Stimulated activated CD4-positive, alpha-beta T cell treated with anti-CD3 and anti-CD28 coated beads, Interleukin-4, amount 100 ng/mL, for 1 hour (primary cell): Measurements from ENCODE around the gene PRXL2A.
"Not testable (repeated sequence)": the region's sequence is repeated elsewhere in the genome, so short reads cannot be mapped to it uniquely, and the experiment has no call there.

ENCODE experiments used
- DNase-seq: peaks from one replicate; pipeline ENCODE4 v3.0.0-alpha.2; 2020

PRXL2A gene, protein sequence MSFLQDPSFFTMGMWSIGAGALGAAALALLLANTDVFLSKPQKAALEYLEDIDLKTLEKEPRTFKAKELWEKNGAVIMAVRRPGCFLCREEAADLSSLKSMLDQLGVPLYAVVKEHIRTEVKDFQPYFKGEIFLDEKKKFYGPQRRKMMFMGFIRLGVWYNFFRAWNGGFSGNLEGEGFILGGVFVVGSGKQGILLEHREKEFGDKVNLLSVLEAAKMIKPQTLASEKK

DNA sequence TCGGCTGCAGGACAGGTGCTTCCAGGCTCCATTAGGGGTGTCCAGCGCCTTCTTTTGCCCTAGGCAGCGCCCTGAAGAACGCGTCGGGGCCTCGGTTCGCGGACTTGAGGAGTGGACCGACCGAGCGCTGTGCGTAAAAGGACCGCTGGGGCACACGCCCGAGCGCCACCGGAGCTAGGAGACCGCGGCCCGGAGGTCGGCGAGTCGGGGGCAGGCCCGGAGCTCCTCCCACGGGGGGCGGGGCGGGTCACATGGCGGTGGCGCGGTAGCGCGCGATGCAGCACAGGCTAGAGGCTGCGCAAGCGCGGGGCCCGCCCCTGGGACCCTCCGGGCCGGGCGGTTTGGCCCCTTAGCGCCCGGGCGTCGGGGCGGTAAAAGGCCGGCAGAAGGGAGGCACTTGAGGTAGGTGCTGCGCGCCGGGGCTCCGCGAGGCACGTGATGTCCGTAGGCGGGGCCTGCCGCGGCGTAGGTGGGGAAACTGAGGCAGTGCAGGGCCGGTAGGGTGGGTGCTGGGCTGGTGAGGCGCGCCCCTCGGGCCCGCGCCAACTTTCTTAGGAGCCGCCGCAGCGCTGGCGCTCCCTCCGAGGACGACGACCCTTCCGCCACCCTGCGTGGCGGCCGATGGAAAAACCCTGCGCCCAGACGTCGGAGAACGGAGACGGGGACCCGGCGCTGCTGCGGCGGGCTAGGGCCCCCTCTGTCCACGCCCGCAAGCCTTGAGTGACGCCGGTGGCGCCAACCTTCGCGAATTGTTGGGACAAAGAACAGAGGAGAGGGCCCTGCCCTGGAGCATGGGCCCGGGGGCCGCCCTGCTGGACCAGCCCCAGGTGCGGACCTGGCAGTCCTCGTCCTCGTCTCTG, at the start of gene PRXL2A:
Gene PRXL2A, plus strand, starts transcription at position 310 of the 860 bp plus-strand sequence. CDS start 11,917 bp downstream, outside the sequence.
- peak; percentile 87 for DNase-seq

DNA sequence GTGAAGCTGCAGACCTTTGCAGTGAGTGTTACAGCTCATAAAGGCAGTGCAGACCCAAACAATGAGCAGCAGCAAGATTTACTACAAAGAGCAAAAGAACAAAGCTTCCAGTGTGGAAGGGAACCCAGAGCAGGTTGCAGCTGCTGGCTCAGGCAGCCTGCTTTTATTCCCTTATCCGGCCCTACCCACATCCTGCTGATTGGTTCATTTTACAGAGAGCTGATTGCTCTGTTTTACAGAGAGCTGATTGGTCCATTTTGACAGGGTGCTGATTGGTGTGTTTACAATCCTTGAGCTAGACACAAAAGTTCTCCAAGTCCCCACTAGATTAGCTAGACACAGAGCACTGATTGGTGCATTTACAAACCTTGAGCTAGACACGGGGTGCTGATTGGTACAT, 49.4 kb upstream of the PRXL2A start:
- DNase-seq: not testable (repeated sequence)

GRCh38 chr10:80359644-80360043, 48.7 kb upstream of the PRXL2A start:
- DNase-seq: no peak

- DNase-seq: no peak
Observed at GRCh38 chr10:80365510-80365909, 42.8 kb upstream of the PRXL2A start.

GRCh38 chr10:80371467-80371866, 36.9 kb upstream of the PRXL2A start:
- DNase-seq: no peak

GRCh38 chr10:80372675-80373074, 35.7 kb upstream of the PRXL2A start:
- no peak for DNase-seq

GRCh38 chr10:80373502-80373901, 34.8 kb upstream of the PRXL2A start:
- DNase-seq: no peak

DNA sequence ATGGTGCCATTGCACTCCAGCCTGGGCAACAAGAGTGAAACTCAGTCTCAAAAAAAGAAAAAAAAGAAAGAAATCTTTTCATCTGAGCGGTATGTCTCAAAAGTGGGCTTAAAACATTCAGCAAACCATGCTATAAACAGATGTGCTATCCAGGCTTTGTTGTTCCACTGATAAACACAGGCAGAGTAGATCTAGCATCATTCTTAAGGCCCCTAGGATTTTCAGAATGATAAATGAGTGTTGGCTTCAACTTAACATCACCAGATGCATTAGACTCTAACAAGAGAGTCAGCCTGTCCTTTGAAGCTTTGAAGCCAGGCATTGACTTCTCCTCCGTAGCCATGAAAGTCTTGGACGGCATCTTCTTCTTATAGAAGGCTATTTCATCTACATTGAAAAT, 28.6 kb upstream of the PRXL2A start:
- DNase-seq: no peak

DNA sequence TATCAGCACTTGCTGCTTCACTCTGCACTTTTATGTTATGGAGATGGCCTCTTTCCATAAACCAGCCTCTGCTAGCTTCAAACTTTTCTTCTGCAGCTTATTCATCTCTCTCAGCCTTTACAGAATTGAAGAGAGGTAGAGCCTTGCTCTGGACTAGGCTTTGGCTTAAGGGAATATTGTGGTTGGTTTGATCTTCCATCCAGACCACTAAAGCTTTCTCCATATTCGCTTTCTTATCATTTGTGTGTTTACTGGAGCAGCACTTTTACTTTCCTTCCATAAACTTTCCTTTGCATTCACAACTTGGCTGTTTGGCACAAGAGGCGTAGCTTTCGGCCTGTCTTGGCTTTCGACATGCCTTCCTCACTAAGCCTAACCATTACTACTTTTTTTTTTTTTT, 28.2 kb upstream of the PRXL2A start:
- DNase-seq: no peak

DNA sequence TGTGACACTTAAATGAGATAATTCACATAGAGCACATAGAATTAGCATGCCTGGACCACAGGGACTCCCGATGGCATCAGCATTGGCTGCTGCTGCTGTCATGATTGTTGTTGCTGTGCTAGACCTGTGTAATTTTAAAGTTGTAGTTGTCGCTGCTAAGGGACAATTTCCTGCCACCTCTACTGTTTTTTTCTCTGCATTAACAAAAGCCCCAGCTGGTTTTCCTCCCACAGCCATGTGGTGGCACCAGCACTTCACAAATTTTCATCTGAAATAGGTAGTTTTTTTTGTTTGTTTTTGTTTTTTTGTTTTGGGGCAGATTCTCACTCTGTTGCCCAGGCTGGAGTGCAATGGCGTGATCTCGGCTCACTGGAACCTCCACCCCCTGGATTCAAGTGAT, 25.4 kb upstream of the PRXL2A start:
- DNase-seq: peak; percentile 23

- DNase-seq: no peak
Observed at GRCh38 chr10:80390740-80391139, 17.6 kb upstream of the PRXL2A start.

- DNase-seq: no peak
Observed at GRCh38 chr10:80392250-80392649, 16.1 kb upstream of the PRXL2A start.

GRCh38 chr10:80394358-80394916, 13.9 kb upstream of the PRXL2A start:
- no peak for DNase-seq

DNA sequence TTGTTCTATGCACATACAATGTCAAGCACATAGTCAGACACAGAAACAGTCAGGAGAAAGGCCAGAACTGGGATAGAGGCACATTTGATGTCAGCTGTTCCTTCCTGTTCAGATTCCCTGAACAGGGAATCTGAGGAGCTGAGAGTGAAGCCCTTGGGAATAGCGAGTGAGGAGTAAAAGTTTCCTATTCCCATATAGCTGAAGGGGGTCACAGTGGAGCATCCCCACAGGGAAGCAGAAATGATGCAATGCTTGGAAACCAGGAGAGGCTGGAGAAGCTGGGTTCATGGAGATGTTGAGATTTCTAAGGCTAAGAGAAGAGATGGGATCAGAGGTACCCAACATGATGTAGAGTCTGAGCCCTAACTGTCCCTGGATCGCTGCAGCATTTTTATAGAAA, 11.3 kb upstream of the PRXL2A start:
- DNase-seq: no peak

GRCh38 chr10:80400136-80400804, 8.1 kb upstream of the PRXL2A start:
- DNase-seq: no peak

- DNase-seq: no peak
Observed at GRCh38 chr10:80405035-80405434, 3.3 kb upstream of the PRXL2A start.

GRCh38 chr10:80405626-80406025, 2.7 kb upstream of the PRXL2A start:
- no peak for DNase-seq

DNA sequence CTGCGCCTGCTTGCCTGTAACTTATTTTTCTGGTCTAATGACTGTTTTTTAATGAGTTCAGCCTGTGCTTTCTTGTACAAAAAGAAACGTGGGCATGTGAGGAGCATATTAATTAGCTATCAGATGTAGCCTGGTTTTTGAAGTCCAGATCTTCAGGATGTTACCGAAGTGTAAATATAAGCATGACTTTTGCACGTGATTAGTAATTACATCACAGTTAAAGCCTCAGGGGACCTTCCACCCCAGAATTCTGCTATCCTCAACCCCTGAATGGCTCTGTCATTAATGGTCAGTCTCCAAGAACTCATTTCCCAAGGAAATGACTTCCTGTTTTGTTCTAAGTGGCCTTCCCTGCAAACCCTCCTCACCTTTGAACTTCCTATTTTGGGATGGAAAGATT, 2.1 kb upstream of the PRXL2A start:
- DNase-seq: no peak

- peak; percentile 36 for DNase-seq
Observed at GRCh38 chr10:80407812-80408241, 524 bp upstream of the PRXL2A start.

DNA sequence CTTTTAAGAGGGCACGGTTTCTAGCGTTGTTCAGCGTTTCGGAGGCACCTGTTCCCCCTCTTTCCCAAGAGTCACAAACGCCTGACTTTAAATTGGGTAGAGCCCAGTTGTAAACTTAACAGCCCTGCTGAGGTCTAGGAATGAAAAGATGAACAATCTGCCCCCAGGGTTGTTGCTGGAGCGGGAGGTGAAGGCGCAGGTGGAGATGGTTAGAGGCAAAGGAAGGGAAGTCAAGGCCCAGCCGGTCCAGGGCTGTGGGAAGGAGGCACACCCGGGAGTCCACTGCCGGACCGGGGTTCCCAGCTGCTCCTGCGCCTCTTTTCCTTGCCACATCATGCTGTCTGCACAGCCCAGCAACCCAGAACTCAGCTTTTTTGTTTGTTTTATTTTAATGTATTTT, 770 bp downstream of the PRXL2A start:
- no peak for DNase-seq

- DNase-seq: no peak
Observed at GRCh38 chr10:80410122-80410521, 1.8 kb downstream of the PRXL2A start.

DNA sequence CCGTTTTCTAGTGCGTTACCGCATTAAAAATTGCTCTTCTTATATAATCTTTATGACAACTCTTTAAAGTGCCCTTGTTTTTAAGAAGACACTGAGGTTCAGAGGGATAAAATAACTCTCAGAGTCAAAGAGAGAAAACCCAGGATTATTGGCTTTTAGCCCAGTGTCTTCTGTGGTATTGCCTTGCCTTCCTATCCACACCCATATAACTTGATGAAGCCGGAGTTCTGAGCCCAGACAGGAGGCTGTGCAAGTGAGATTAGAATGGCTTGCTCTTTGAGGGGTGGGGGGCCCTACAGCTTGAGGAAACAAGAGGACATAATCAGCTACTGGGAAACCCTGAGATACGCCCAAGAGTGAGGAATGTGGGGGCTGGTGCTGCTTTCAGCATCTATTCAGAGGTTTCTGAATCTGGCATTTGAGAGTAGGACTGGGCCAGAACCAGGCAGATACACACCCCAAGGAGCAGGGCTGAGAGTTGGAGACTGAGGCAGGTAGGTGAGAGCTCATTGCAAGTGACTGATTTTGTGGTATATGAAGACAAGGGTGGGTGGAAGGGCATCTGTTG, 2.3 kb downstream of the PRXL2A start:
- no peak for DNase-seq

GRCh38 chr10:80411267-80411668, 2.9 kb downstream of the PRXL2A start:
- DNase-seq: no peak
